ENCODE results near the gene DAND5. TPM values are rescaled to one million over a fixed set of nuclear protein-coding genes. Genes with fewer than 3 reads are reported as not detected.
A peak's percentile ranks its signal among the peaks of the same experiment; 100 is the strongest.

Gene DAND5
- total and polyA plus RNA-seq, 2 of the 13 experiments (the other 11 are each of a cell fraction or from before 2014, with no cell fraction given): 0.04 TPM; not detected in 1

GRCh38 chr19:12937927-12938778 is 31.2 kb upstream of the DAND5 start, which contains the start of gene CALR (continued):
- TF ChIP-seq NR2F1 (CRISPR knock-in tag; IDR thresholded peaks at IDR 0.05): no peak
- peak; percentile 61 for TF ChIP-seq PTBP1 (IDR thresholded peaks at IDR 0.05; ENCODE audit: low read depth, low read length, poor library complexity, severe bottlenecking)
- no peak for TF ChIP-seq GFI1 (CRISPR knock-in tag; IDR thresholded peaks at IDR 0.05; ENCODE audit: borderline replicate concordance)
- TF ChIP-seq ZNF275 (CRISPR knock-in tag; IDR thresholded peaks at IDR 0.05; ENCODE audit: borderline replicate concordance): 0 out of 2 replicates have a peak, but pooled peaks have one; percentile 82
- TF ChIP-seq SOX6 (IDR thresholded peaks at IDR 0.05): no peak
- TF ChIP-seq SOX6 (CRISPR knock-in tag; IDR thresholded peaks at IDR 0.05): peak; percentile 12; the same call in 1 of the 2 replicates
- TF ChIP-seq NKX3-1 (CRISPR knock-in tag; IDR thresholded peaks at IDR 0.05): 0 out of 2 replicates have a peak, but pooled peaks have one; percentile 33
- TF ChIP-seq ZNF580 (CRISPR knock-in tag; IDR thresholded peaks at IDR 0.05; ENCODE audit: borderline replicate concordance, low read depth): no peak; the same call in 1 of the 2 replicates
- no peak for TF ChIP-seq ZNF597 (CRISPR knock-in tag; IDR thresholded peaks at IDR 0.05)
- peak; percentile 90 for TF ChIP-seq ARID4A (CRISPR knock-in tag; IDR thresholded peaks at IDR 0.05; ENCODE audit: borderline replicate concordance)
- TF ChIP-seq SNAPC5 (CRISPR knock-in tag; IDR thresholded peaks at IDR 0.05; ENCODE audit: borderline replicate concordance): no peak
- TF ChIP-seq TBL1XR1 (IDR thresholded peaks at IDR 0.05; ENCODE audit: borderline replicate concordance, low read length, partially characterized antibody): no peak
- TF ChIP-seq ATF2 (CRISPR knock-in tag; IDR thresholded peaks at IDR 0.05): no peak
- no peak for TF ChIP-seq SMARCC2 (IDR thresholded peaks at IDR 0.05)
- peak; percentile 56; the same call in 1 of the 2 replicates for TF ChIP-seq CSRNP1 (CRISPR knock-in tag; IDR thresholded peaks at IDR 0.05)
- TF ChIP-seq ZNF350 (CRISPR knock-in tag; IDR thresholded peaks at IDR 0.05; ENCODE audit: borderline replicate concordance, low read depth): no peak

All from HepG2 (cell line).